ENCODE measurements around the gene AXIN2.

AXIN2 gene

GRCh38 chr17:65593092-65593854 lies 31.8 kb upstream of the AXIN2 start:
- Histone ChIP-seq H3K36me3 (ENCODE audit: control insufficient read depth in 2 of 2, insufficient read depth in 1 of 2, low read length in 2 of 2) (no peaks in the 10 kb centered on the region), H3K4me3 (ENCODE audit: low read depth, low read length) (no peak overlapping the region), H3K9me3 (ENCODE audit: control insufficient read depth, insufficient read depth, low read depth, low read length) (no peaks in the 10 kb centered on the region), H3K4me1 (ENCODE audit: control insufficient read depth, insufficient read depth, low read length) (peaks cover 3% of the 10 kb centered on the region; the same call in 1 of the 2 replicates), H3K27ac (ENCODE audit: extremely low read depth, low read depth, low read length) (0 out of 2 replicates have a peak overlapping the region, but pooled peaks have one; percentile 24)
- ChIA-PET CTCF (no interaction called here), POLR2A (no interaction called here)
- TF ChIP-seq ZNF157 (tag by site-specific recombination; IDR thresholded peaks at IDR 0.05) (no peak), SCRT1 (tag by site-specific recombination; IDR thresholded peaks at IDR 0.05; ENCODE audit: borderline replicate concordance) (no peak), ZNF121 (tag by site-specific recombination; IDR thresholded peaks at IDR 0.05) (no peak), MZF1 (tag by site-specific recombination; IDR thresholded peaks at IDR 0.05; ENCODE audit: borderline replicate concordance) (no peak), ZNF514 (tag by site-specific recombination; IDR thresholded peaks at IDR 0.05) (no peak), ZNF645 (tag by site-specific recombination; IDR thresholded peaks at IDR 0.05) (no peak), ZNF175 (tag by site-specific recombination; IDR thresholded peaks at IDR 0.05) (no peak)

DNA sequence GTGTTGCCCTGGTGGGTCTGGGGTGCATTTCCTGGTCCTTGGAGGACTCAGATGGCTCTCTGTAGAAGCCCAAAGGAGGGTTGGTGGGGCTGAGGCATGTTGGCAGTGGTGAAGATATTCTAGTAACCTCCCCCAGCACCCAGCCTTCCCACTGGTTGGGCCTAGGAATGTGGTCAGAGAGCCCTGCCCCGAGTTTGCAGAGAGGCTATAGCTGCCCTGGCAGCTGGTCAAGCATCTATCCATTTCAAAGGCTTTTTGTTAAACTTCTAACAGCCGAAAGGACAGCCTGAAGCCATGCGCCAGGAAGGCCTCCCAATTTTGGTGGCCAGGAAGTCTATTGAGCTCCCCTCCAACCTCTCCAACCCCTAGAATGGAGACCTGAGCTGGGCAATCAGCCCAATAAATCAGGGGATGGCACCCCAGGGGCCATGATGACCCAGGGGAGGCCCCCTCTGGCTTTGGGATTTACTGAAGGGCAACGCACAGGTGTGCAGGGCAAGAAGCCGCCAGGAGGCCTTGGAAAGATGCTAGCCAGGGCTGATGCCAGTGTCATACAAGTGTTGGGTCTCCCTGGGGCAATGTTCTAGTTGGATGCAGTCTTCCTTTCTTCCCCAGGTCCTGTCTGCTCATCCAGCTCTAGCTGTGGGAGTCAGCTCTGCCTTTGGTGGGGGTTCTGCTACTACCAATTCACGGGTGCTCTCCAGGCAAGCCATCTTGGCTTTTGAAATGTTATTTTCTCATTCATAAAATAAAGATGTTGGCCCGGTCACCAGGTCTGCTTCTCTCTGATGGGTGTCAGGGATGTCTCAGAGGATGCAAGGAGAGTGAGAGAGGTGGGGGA lies 30.9 kb upstream of the AXIN2 start:
- Histone ChIP-seq H3K36me3 (ENCODE audit: control insufficient read depth in 2 of 2, insufficient read depth in 1 of 2, low read length in 2 of 2) (no peaks in the 10 kb centered on the region), H3K4me1 (ENCODE audit: control insufficient read depth, insufficient read depth, low read length) (peaks cover 3% of the 10 kb centered on the region; the same call in 1 of the 2 replicates), H3K9me3 (ENCODE audit: control insufficient read depth, insufficient read depth, low read depth, low read length) (no peaks in the 10 kb centered on the region), H3K27ac (ENCODE audit: extremely low read depth, low read depth, low read length) (no peak overlapping the region), H3K4me3 (ENCODE audit: low read depth, low read length) (no peak overlapping the region)
- no peak for TF ChIP-seq KLF10 (tag by site-specific recombination; IDR thresholded peaks at IDR 0.05)
- TF ChIP-seq, protein P1, sequence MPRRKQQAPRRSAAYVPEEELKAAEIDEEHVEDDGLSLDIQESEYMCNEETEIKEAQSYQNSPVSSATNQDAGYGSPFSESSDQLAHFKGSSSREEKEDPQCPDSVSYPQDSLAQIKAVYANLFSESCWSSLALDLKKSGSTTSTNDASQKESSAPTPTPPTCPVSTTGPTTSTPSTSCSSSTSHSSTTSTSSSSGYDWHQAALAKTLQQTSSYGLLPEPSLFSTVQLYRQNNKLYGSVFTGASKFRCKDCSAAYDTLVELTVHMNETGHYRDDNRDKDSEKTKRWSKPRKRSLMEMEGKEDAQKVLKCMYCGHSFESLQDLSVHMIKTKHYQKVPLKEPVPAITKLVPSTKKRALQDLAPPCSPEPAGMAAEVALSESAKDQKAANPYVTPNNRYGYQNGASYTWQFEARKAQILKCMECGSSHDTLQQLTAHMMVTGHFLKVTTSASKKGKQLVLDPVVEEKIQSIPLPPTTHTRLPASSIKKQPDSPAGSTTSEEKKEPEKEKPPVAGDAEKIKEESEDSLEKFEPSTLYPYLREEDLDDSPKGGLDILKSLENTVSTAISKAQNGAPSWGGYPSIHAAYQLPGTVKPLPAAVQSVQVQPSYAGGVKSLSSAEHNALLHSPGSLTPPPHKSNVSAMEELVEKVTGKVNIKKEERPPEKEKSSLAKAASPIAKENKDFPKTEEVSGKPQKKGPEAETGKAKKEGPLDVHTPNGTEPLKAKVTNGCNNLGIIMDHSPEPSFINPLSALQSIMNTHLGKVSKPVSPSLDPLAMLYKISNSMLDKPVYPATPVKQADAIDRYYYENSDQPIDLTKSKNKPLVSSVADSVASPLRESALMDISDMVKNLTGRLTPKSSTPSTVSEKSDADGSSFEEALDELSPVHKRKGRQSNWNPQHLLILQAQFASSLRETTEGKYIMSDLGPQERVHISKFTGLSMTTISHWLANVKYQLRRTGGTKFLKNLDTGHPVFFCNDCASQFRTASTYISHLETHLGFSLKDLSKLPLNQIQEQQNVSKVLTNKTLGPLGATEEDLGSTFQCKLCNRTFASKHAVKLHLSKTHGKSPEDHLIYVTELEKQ (tag by site-specific recombination; IDR thresholded peaks at IDR 0.05; ENCODE audit: borderline replicate concordance) = no peak
- no peak for TF ChIP-seq ZNF677 (tag by site-specific recombination; IDR thresholded peaks at IDR 0.05)
- ChIA-PET CTCF (no interaction called here), POLR2A (no interaction called here)

DNA sequence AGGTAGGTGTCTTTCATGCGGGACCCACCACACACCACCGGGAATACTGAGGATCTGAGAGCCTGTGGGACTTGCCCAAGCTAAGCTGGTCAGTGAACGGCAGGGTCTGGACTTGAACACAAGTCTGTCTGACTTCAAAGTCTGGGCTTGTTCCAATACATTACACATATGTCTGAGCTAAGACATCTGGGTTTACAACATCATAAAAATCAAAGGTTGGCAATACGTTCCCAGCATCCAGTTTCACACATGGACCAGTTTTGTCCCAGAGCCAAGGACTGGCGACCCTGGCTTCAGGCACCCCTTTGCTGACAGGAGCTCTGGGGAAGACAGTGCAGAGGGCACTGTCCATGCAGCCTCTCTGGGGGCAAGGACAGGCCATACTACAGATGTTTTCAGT lies 27.9 kb upstream of the AXIN2 start:
- Histone ChIP-seq H3K27ac (ENCODE audit: extremely low read depth, low read depth, low read length) (no peak overlapping the region), H3K36me3 (ENCODE audit: control insufficient read depth in 2 of 2, insufficient read depth in 1 of 2, low read length in 2 of 2) (no peaks in the 10 kb centered on the region), H3K4me1 (ENCODE audit: control insufficient read depth, insufficient read depth, low read length) (peaks cover 7% of the 10 kb centered on the region; the same call in 1 of the 2 replicates), H3K9me3 (ENCODE audit: control insufficient read depth, insufficient read depth, low read depth, low read length) (no peaks in the 10 kb centered on the region), H3K4me3 (ENCODE audit: low read depth, low read length) (no peak overlapping the region)
- CTCF ChIA-PET = interaction anchor here (0.7 kb wide), 1 partner anchor 577 kb away, joined by 3 read pairs; no protein-coding TSS in a partner anchor
- TF ChIP-seq ZNF677 (tag by site-specific recombination; IDR thresholded peaks at IDR 0.05) (no peak), ZNF776 (tag by site-specific recombination; IDR thresholded peaks at IDR 0.05; ENCODE audit: borderline replicate concordance) (no peak), ZNF223 (tag by site-specific recombination; IDR thresholded peaks at IDR 0.05) (no peak), ZBTB10 (tag by site-specific recombination; IDR thresholded peaks at IDR 0.05) (no peak), TCF7L2 (IDR thresholded peaks at IDR 0.05; ENCODE audit: borderline replicate concordance, low read depth, low read length) (no peak), ZNF610 (tag by site-specific recombination; IDR thresholded peaks at IDR 0.05; ENCODE audit: borderline replicate concordance) (no peak)
- POLR2A ChIA-PET = no interaction called here
